HG02884 (cell line): ENCODE results near the gene MS4A6E.

Experiments used
- ATAC-seq: cut with Tn5 transposase; IDR thresholded peaks from one replicate; pipeline ENCODE4 v1.9.1; 2021; ENCODE audit warnings: mild to moderate bottlenecking, moderate library complexity; ENCODE audit not compliant: unreplicated experiment

MS4A6E gene

DNA sequence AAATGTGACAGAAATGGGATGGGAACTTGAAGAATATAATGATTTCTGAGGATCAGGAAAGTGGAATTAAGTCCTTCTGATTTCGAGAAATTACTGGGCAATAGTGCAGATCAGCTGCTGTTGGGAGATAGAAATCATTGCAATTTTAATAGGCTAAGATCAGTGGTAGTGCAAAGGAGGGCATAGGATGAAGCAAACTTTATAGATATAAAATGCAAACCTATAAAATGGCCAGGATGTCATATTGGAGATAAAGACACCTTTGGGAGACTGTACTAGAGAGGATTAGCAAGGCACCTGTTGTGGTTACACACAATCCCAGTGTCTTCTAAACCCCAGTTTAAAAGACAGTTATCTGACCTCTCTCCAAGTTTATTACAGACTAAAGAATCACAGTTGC lies 44.8 kb downstream of the MS4A6E start:
- no peak for ATAC-seq

GRCh38 chr11:60372767-60373166 lies 45.7 kb downstream of the MS4A6E start:
- ATAC-seq: no peak

GRCh38 chr11:60375316-60375715 lies 48.3 kb downstream of the MS4A6E start:
- no peak for ATAC-seq

GRCh38 chr11:60376601-60377000 lies 49.5 kb downstream of the MS4A6E start:
- no peak for ATAC-seq

GRCh38 chr11:60377401-60378136 lies 50.5 kb downstream of the MS4A6E start:
- peak; percentile 49 for ATAC-seq

DNA sequence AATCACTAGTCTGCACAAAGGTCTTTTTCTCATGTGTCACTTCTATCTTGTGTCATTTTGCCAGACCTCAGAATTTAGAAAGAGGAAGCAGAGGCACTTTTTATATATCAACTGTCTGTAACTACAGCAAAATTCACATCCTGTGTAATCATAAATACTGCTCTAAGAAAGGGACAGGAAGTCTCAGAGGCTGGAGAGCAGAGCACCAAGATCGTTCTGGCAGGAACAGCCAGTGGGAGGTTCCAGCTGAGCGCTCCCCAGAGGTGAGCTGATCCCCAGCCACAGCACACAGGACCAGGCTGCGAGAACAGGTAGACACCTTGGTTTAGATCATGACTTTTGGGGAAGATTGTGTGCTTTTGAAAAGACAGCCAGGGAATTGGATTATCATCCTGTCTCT lies 51.3 kb downstream of the MS4A6E start, which contains the start of gene MS4A7:
Gene MS4A7 (plus strand): TSS at position 179 of the 400 bp plus-strand sequence. CDS start 4,610 bp downstream, outside the sequence.
- ATAC-seq: peak; percentile 92

DNA sequence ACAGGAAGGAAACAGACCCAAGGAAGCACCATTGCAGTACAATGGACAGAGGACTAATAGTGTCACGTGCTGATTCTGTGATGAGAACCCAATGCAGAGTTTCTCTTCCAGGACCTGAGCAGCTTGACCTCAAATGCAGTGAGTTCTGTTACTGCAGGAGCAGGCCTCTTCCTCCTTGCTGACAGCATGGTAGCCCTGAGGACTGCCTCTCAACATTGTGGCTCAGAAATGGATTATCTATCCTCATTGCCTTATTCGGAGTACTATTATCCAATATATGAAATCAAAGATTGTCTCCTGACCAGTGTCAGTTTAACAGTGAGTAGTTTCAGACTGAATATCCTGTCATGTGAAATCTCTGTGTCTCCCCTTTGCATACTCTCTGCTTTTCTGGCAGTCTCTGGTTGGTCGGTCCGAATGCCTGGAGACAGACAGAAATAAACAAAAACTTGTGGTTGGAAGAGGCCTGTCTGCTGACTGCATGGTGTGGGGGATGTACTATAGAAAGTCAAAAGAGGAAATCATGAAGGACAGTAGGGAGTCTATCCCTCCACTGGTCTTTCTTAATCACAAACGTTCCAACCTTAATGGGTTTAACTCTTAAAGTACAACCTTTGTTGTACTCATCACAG lies 62.3 kb downstream of the MS4A6E start:
- ATAC-seq: peak; percentile 84

DNA sequence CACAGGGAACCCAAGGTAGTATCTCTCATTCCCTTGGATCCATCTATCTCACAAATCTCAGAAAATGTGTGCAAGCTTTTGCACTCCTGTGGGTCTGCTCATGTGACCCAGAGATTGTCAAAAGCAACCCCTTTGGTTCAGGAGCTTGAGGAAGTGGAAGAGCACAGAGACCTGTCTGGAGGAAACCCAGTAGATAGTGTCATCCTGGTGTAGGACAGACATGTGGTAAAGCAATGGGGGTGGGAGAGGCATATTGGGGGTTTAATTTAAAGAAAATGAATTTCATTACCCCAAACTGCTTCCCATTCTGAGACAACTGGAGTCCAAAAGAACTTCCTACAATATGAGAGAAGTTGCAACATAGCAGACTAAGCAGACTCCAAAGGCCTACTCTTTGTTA lies 63.4 kb downstream of the MS4A6E start:
- no peak for ATAC-seq
